GM12878 (cell line): ENCODE data around the gene TUBB. TPM values are rescaled to one million over a fixed set of nuclear protein-coding genes. Genes with fewer than 3 reads are reported as not detected.

Source experiments
- ATAC-seq: fragments of 200-7000 bp; cut with Tn5 transposase; 3 replicates; pipeline ENCODE4 v1.9.1; 2020; ENCODE audit warnings: mild to moderate bottlenecking, moderate library complexity
- BruUV-seq: library from RNA; stranded (reverse); fragments of 400-500 nt; replicated peaks from 2 replicates; lab custom pipeline; 2021; lab: Mats Ljungman, UMichigan
- CTCF ChIA-PET: fragments of 300-600 bp; sonication (Branson Sonifier 250); formaldehyde crosslinking; extraction: SDS; loops from one replicate; lab custom pipeline; 2021; ENCODE audit warnings: inconsistent platforms; lab: Yijun Ruan, JAX
- POLR2A ChIA-PET: fragments of 350-600 bp; formaldehyde crosslinking; extraction: SDS; loops from one replicate; lab custom pipeline; 2021; ENCODE audit warnings: inconsistent platforms; lab: Charles Lee
- RAD21 ChIA-PET: fragments of 300-600 bp; sonication (Branson Sonifier 250); formaldehyde crosslinking; loops from one replicate; lab custom pipeline; 2023; ENCODE audit warnings: antibody characterized with exemption; ENCODE audit not compliant: unreplicated experiment; lab: Charles Lee
- SMC1A ChIA-PET: fragments of 300-600 bp; sonication (Branson Sonifier 250); formaldehyde crosslinking; loops from one replicate; lab custom pipeline; 2023; ENCODE audit not compliant: unreplicated experiment, uncharacterized antibody; lab: Charles Lee
- DNase-seq: peaks from one replicate; pipeline ENCODE4 v3.0.0-alpha.2; 2011; ENCODE audit warnings: low read depth, low spot score
- FAIRE-seq: peaks from 3 replicates; lab custom pipeline; 2011; peaks lifted over from hg19 to GRCh38; lab: Jason Lieb, UNC
- H2AFZ ChIP-seq: 2 replicates; pipeline ENCODE4 v1.6.0; 2011; ENCODE audit warnings: low read depth, low read length, control low read depth; ENCODE audit not compliant: control insufficient read depth
- H3K27ac ChIP-seq: 2 replicates; pipeline ENCODE4 v1.5.1; 2011; ENCODE audit warnings: control low read depth; ENCODE audit not compliant: control insufficient read depth, insufficient read depth
- H3K27me3 ChIP-seq, 2 experiments: replicated peaks in 1 of 2; 2 replicates each; pipeline versions ENCODE4 v1.6.0 to v1.6.1; 2011; ENCODE audit warnings: low read length in 1 of 2; ENCODE audit not compliant: control insufficient read depth in 2 of 2, insufficient read depth in 2 of 2
- H3K36me3 ChIP-seq, 2 experiments: 2 replicates each; pipeline ENCODE4 v1.5.1; 2011; ENCODE audit warnings: low read length in 1 of 2; ENCODE audit not compliant: control insufficient read depth in 2 of 2, insufficient read depth in 2 of 2
- H3K4me1 ChIP-seq: 2 replicates; pipeline ENCODE4 v1.6.1; 2011; ENCODE audit warnings: mild to moderate bottlenecking, low read length, moderate library complexity, mixed read lengths; ENCODE audit not compliant: control insufficient read depth, insufficient read depth
- H3K4me2 ChIP-seq: 2 replicates; pipeline ENCODE4 v1.6.0; 2011; ENCODE audit warnings: control low read depth; ENCODE audit not compliant: control insufficient read depth, insufficient read depth
- H3K4me3 ChIP-seq: fragments of 200-600 bp; sonication (generic); 2 replicates; pipeline ENCODE4 v1.5.1; 2016
- H3K79me2 ChIP-seq: 2 replicates; pipeline ENCODE4 v1.6.0; 2011; ENCODE audit warnings: low read length; ENCODE audit not compliant: control insufficient read depth, insufficient read depth
- H3K9ac ChIP-seq: 2 replicates; pipeline ENCODE4 v1.8.0; 2011; ENCODE audit warnings: low read length, control low read depth, mixed read lengths; ENCODE audit not compliant: control insufficient read depth, insufficient read depth
- H3K9me3 ChIP-seq: replicated peaks from 3 replicates; pipeline ENCODE4 v1.5.1; 2011; ENCODE audit warnings: mild to moderate bottlenecking, low read length; ENCODE audit not compliant: control insufficient read depth, insufficient read depth
- H4K20me1 ChIP-seq: 2 replicates; pipeline ENCODE4 v1.6.0; 2011; ENCODE audit not compliant: control insufficient read depth, insufficient read depth
- SREBF1 ChIP-seq: IDR thresholded peaks from 2 replicates; pipeline ENCODE4 v1.6.1; 2012; ENCODE audit warnings: mild to moderate bottlenecking, low read length
- ZBTB40 ChIP-seq: fragments of 450-650 bp; IDR thresholded peaks from 2 replicates; pipeline ENCODE4 v1.6.1; 2016; ENCODE audit warnings: mild to moderate bottlenecking, moderate library complexity, borderline replicate concordance
- WGBS: methylation state at CpG from one replicate; pipeline ENCODE4 v1.1.6; 2016; ENCODE audit warnings: low lambda C conversion rate; ENCODE audit not compliant: insufficient replicate concordance, insufficient coverage; ENCODE audit errors: missing lambda C conversion rate; 5-methylcytosine and 5-hydroxymethylcytosine counted together
- in situ Hi-C: fragments of 300-500 bp; cut with MboI; formaldehyde crosslinking; loops from 9 replicates; pipeline ENCODE4 v1.14.3; 2018; ENCODE audit warnings: mixed read lengths
- intact Hi-C: fragments of 100-400 bp; cut with micrococcal nuclease; formaldehyde crosslinking; loops from one replicate; pipeline ENCODE4 v1.14.2; 2022; ENCODE audit not compliant: unreplicated experiment
- polyA plus RNA-seq, 11 experiments: library from polyadenylated mRNA; depleted of rRNA in 4 of 11; unstranded in 6 of 11; stranded (reverse) in 5 of 11; fragments of >200 nt; fragmentation: Nextera tagmentation in 4 of 11; fragmentation: Illumina TruSeq in 1 of 11; extraction: Ambion mirVana in 4 of 11; extraction: Trizol in 1 of 11; gene quantifications; 1 replicate in 1 of 11; 2 replicates in 10 of 11; pipeline versions ENCODE4 v1.2.1 to v1.2.3, GENCODE V29; 2011 to 2016; ENCODE audit warnings: inconsistent platforms in 2 of 11, missing spikeins in 2 of 11, low read depth in 1 of 11
- total RNA-seq, 4 experiments: library from RNA; depleted of rRNA in 3 of 4; stranded (reverse); fragments of >200 nt in 3 of 4; fragmentation: Illumina TruSeq in 1 of 4; extraction: Trizol in 1 of 4; gene quantifications; 2 replicates each; pipeline versions ENCODE4 v1.2.1 to v1.2.3, GENCODE V29; 2013 to 2021

The TUBB gene
- total and polyA plus RNA-seq, 10 of the 15 experiments (the other 5 are each of a cell fraction or from before 2014, with no cell fraction given), result 1,039 to 3,052 (median 1,656) TPM

GRCh38 chr6:30691208-30691847 is 28.8 kb upstream of the TUBB start:
- no peaks in the 10 kb centered on the region for H4K20me1 ChIP-seq
- H3K27ac ChIP-seq, result peak overlapping the region; percentile 96
- no peaks in the 10 kb centered on the region for H3K9me3 ChIP-seq
- H3K79me2 ChIP-seq, result peaks cover 44% of the 10 kb centered on the region
- H3K27me3 ChIP-seq, result no peaks in the 10 kb centered on the region
- H3K4me3 ChIP-seq, result peak overlapping the region; percentile 100
- RAD21 ChIA-PET, result interaction anchor here (1.1 to 6.4 kb wide), 5 partner anchors 9 to 27 kb away, joined by 4 to 114 read pairs (median 5); partner anchors contain the start of genes DHX16, MDC1 and TUBB
- no peak for FAIRE-seq
- no peak for DNase-seq
- H3K4me2 ChIP-seq, result peak overlapping the region; percentile 69
- peak overlapping the region; percentile 75 for H3K9ac ChIP-seq
- intact Hi-C loops, result no loop called here
- CTCF ChIA-PET, result interaction anchor here (0.7 to 4.8 kb wide), 9 partner anchors 11 to 379 kb away, joined by 3 to 64 read pairs (median 12); partner anchors contain the start of genes MDC1 and TUBB
- BruUV-seq, result no TSS peak
- in situ Hi-C loops, result no loop called here
- no peaks in the 10 kb centered on the region for H3K36me3 ChIP-seq
- TF ChIP-seq ZBTB40, result peak; percentile 38; the same call in 1 of the 2 replicates
- no peak for TF ChIP-seq SREBF1
- SMC1A ChIA-PET, result interaction anchor here (0.6 to 6.9 kb wide), 8 partner anchors 11 to 46 kb away, joined by 3 to 73 read pairs (median 4); partner anchors contain the start of gene MDC1
- no peak for ATAC-seq
- H2AFZ ChIP-seq, result peak overlapping the region; percentile 98
- peaks cover 15% of the 10 kb centered on the region for H3K4me1 ChIP-seq
- POLR2A ChIA-PET, result interaction anchor here (0.6 to 6.1 kb wide), 12 partner anchors 11 to 193 kb away, joined by 3 to 167 read pairs (median 5); partner anchors contain the start of genes DDR1, MDC1, MRPS18B and PRR3
- WGBS, result under 1% methylated on average over 8 of the region's 8 CpGs
